H7 (cell line): Measurements from ENCODE around the gene FAM124B. TPM values are rescaled to one million over a fixed set of nuclear protein-coding genes. Genes with fewer than 3 reads are reported as not detected.

Source experiments
- DNase-seq: peaks from one replicate; pipeline ENCODE4 v3.0.0; 2012
- H3K27me3 ChIP-seq: 2 replicates; pipeline ENCODE4 v1.6.0; 2011; ENCODE audit warnings: mild to moderate bottlenecking, low read length; ENCODE audit not compliant: control insufficient read depth, insufficient read depth
- H3K36me3 ChIP-seq: replicated peaks from 2 replicates; pipeline ENCODE4 v1.5.1; 2011; ENCODE audit warnings: low read length; ENCODE audit not compliant: control insufficient read depth, insufficient read depth
- H3K4me3 ChIP-seq: 2 replicates; pipeline ENCODE4 v1.5.1; 2011; ENCODE audit warnings: low read depth, mild to moderate bottlenecking, control low read depth, low read length, moderate library complexity; ENCODE audit not compliant: insufficient read depth
- total RNA-seq: library from RNA; depleted of rRNA; stranded (reverse); fragments of >200 nt; shearing (Covaris generic); gene quantifications from 2 replicates; pipeline ENCODE4 v1.2.3, GENCODE V29; 2014; rRNA removed

Gene FAM124B
- total RNA-seq, 1 experiment from 2014 or later, result 0.31 TPM

- Histone ChIP-seq H3K36me3 (no peaks in the 10 kb centered on the region), H3K27me3 (no peaks in the 10 kb centered on the region), H3K4me3 (no peak overlapping the region)
- DNase-seq, result no peak
Observed at GRCh38 chr2:224350703-224351102, 51.2 kb downstream of the FAM124B start.

GRCh38 chr2:224349396-224349795, 52.5 kb downstream of the FAM124B start:
- no peak for DNase-seq
- Histone ChIP-seq H3K27me3 (no peaks in the 10 kb centered on the region), H3K36me3 (no peaks in the 10 kb centered on the region), H3K4me3 (no peak overlapping the region)

GRCh38 chr2:224347176-224348051, 54.5 kb downstream of the FAM124B start:
- Histone ChIP-seq H3K36me3 (no peaks in the 10 kb centered on the region), H3K27me3 (no peaks in the 10 kb centered on the region), H3K4me3 (no peak overlapping the region)
- no peak for DNase-seq

- Histone ChIP-seq H3K27me3 (no peaks in the 10 kb centered on the region), H3K36me3 (no peaks in the 10 kb centered on the region), H3K4me3 (no peak overlapping the region)
- DNase-seq, result no peak
Observed at GRCh38 chr2:224345492-224345891, 56.4 kb downstream of the FAM124B start.

- no peak overlapping the region for H3K4me3 ChIP-seq
- DNase-seq, result no peak
Observed at GRCh38 chr2:224343226-224343625, 58.7 kb downstream of the FAM124B start.

GRCh38 chr2:224335991-224336390, 65.9 kb downstream of the FAM124B start:
- Histone ChIP-seq H3K36me3 (no peaks in the 10 kb centered on the region), H3K4me3 (no peak overlapping the region), H3K27me3 (no peaks in the 10 kb centered on the region)
- no peak for DNase-seq

More at GRCh38 chr2:224343226-224343625, 58.7 kb downstream of the FAM124B start:
- Histone ChIP-seq H3K27me3 (no peaks in the 10 kb centered on the region), H3K36me3 (no peaks in the 10 kb centered on the region)

- Histone ChIP-seq H3K36me3 (no peaks in the 10 kb centered on the region), H3K27me3 (no peaks in the 10 kb centered on the region), H3K4me3 (no peak overlapping the region)
- DNase-seq, result no peak
Observed at GRCh38 chr2:224334726-224335125, 67.2 kb downstream of the FAM124B start.

- Histone ChIP-seq H3K27me3 (no peaks in the 10 kb centered on the region), H3K4me3 (no peak overlapping the region), H3K36me3 (no peaks in the 10 kb centered on the region)
- DNase-seq, result no peak
Observed at GRCh38 chr2:224333726-224334482, 68.0 kb downstream of the FAM124B start.

GRCh38 chr2:224331698-224332097, 70.2 kb downstream of the FAM124B start:
- Histone ChIP-seq H3K4me3 (no peak overlapping the region), H3K27me3 (no peaks in the 10 kb centered on the region), H3K36me3 (no peaks in the 10 kb centered on the region)
- no peak for DNase-seq

GRCh38 chr2:224328798-224329197, 73.1 kb downstream of the FAM124B start:
- H3K4me3 ChIP-seq, result no peak overlapping the region
- DNase-seq, result no peak
- H3K36me3 ChIP-seq, result no peaks in the 10 kb centered on the region
- H3K27me3 ChIP-seq, result no peaks in the 10 kb centered on the region

Other genes with a start within 250 kb of the FAM124B start
- gene CUL3, start 183.3 kb upstream of the FAM124B start, total RNA-seq, result 46.7 and 60.7 TPM in 2 replicates